T-helper 1 cell (primary cell): ENCODE results near the gene KIF25.
"Not testable (repeated sequence)": the region's sequence is repeated elsewhere in the genome, so short reads cannot be mapped to it uniquely, and the experiment has no call there.

ENCODE experiments used
- DNase-seq, 5 donors: peaks; one replicate each; pipeline ENCODE4 v3.0.0-alpha.2; 2012 to 2020

KIF25 gene

GRCh38 chr6:168073937-168074730, 76.7 kb downstream of the KIF25 start:
- DNase-seq = no peak

- DNase-seq = no peak
Measured at GRCh38 chr6:168075216-168075615, 77.7 kb downstream of the KIF25 start.

GRCh38 chr6:168075787-168076202, 78.3 kb downstream of the KIF25 start:
- no peak for DNase-seq

GRCh38 chr6:168077401-168077800, 79.9 kb downstream of the KIF25 start:
- not testable (repeated sequence) for DNase-seq

GRCh38 chr6:168078175-168078942, 80.9 kb downstream of the KIF25 start:
- no peak for DNase-seq

- DNase-seq = no peak
Measured at GRCh38 chr6:168078943-168079405, 81.5 kb downstream of the KIF25 start, which contains the start of gene FRMD1. Gene FRMD1 (minus strand): TSS chr6:168079212. CDS start chr6:168079094, 118 bp downstream.

GRCh38 chr6:168080393-168081077, 83.1 kb downstream of the KIF25 start:
- DNase-seq = no peak

GRCh38 chr6:168081858-168082546, 84.5 kb downstream of the KIF25 start:
- no peak for DNase-seq

GRCh38 chr6:168082860-168083513, 85.5 kb downstream of the KIF25 start:
- DNase-seq = no peak

GRCh38 chr6:168083514-168083885, 86.0 kb downstream of the KIF25 start:
- no peak for DNase-seq

- no peak for DNase-seq
Measured at GRCh38 chr6:168084465-168085160, 87.1 kb downstream of the KIF25 start.

- no peak for DNase-seq
Measured at GRCh38 chr6:168086066-168086465, 88.6 kb downstream of the KIF25 start.

GRCh38 chr6:168086616-168087015, 89.1 kb downstream of the KIF25 start:
- DNase-seq = no peak

GRCh38 chr6:168087436-168088160, 90.1 kb downstream of the KIF25 start:
- no peak for DNase-seq

- DNase-seq = no peak
Measured at GRCh38 chr6:168088161-168089053, 90.9 kb downstream of the KIF25 start.

- DNase-seq = no peak
Measured at GRCh38 chr6:168089186-168090063, 92.0 kb downstream of the KIF25 start.

GRCh38 chr6:168090064-168090690, 92.7 kb downstream of the KIF25 start:
- no peak for DNase-seq

- peak in 1 of 5 donors; percentile 0 for DNase-seq
Measured at GRCh38 chr6:168090706-168091105, 93.2 kb downstream of the KIF25 start.
